Sigmoid colon (tissue), 7 donors: ENCODE results near the gene SLC39A11. TPM values are rescaled to one million over a fixed set of nuclear protein-coding genes. Genes with fewer than 3 reads are reported as not detected.

Experiments
- DNase-seq: peaks from one replicate; pipeline ENCODE4 v3.0.0-alpha.2; 2019
- H3K27ac ChIP-seq, 4 donors: fragments of 200-600 bp; sonication (generic); one replicate each; pipeline ENCODE4 v1.5.1; 2016 to 2019; ENCODE audit warnings: mild to moderate bottlenecking in 1 of 4
- H3K27me3 ChIP-seq, 3 donors: fragments of 200-600 bp; sonication (generic); one replicate each; pipeline ENCODE4 v1.5.1; 2019; ENCODE audit warnings: mild to moderate bottlenecking in 1 of 3
- H3K36me3 ChIP-seq, 4 donors: fragments of 200-600 bp; sonication (generic); one replicate each; pipeline ENCODE4 v1.5.1; 2016 to 2019
- H3K4me1 ChIP-seq, 4 donors: fragments of 200-600 bp; sonication (generic); one replicate each; pipeline ENCODE4 v1.5.1; 2017 to 2019
- H3K4me3 ChIP-seq, 4 donors: fragments of 200-600 bp; sonication (generic); one replicate each; pipeline ENCODE4 v1.5.1; 2017 to 2019; ENCODE audit warnings: mild to moderate bottlenecking in 2 of 4, moderate library complexity in 1 of 4
- H3K9me3 ChIP-seq, 4 donors: fragments of 200-600 bp in 3 of 4; sonication (generic) in 3 of 4; one replicate each; pipeline versions ENCODE4 v1.5.1 to v1.6.1; 2013 to 2019
- EP300 ChIP-seq, 4 donors: sonication (generic); formaldehyde crosslinking; IDR thresholded peaks; one replicate each; pipeline ENCODE4 v1.6.1; 2017; ENCODE audit warnings: antibody characterized with exemption in 4 of 4
- POLR2A ChIP-seq, 2 donors: fragments of 450-650 bp; IDR thresholded peaks; one replicate each; pipeline ENCODE4 v1.6.1; 2016; ENCODE audit warnings: antibody characterized with exemption in 2 of 2, mild to moderate bottlenecking in 2 of 2, moderate library complexity in 2 of 2
- POLR2AphosphoS5 ChIP-seq, 4 donors: sonication (generic); formaldehyde crosslinking; IDR thresholded peaks; one replicate each; pipeline ENCODE4 v1.6.1; 2017; ENCODE audit warnings: antibody characterized with exemption in 4 of 4
- WGBS, 2 donors: extraction: QIAGEN DNeasy Blood & Tissue Kit; methylation state at CpG; one replicate each; pipeline ENCODE4 v1.1.7; 2013; 5-methylcytosine and 5-hydroxymethylcytosine counted together
- intact Hi-C: fragments of 100-400 bp; cut with DNase I; formaldehyde crosslinking; loops from one replicate; pipeline ENCODE4 v1.15.1; 2023
- polyA plus RNA-seq, 3 donors: library from polyadenylated mRNA; stranded (reverse); fragments of 200-250 nt; gene quantifications; one replicate each; pipeline ENCODE4 v1.2.3, GENCODE V29; 2013
- total RNA-seq, 4 donors: library from RNA; depleted of rRNA; stranded (reverse); fragments of >200 nt; gene quantifications; one replicate each; pipeline ENCODE4 v1.1.0, GENCODE V29; 2016
- TF ChIP-seq, protein P1 (sequence below), 4 experiments: fragments of 450-650 bp in 3 of 4; fragments of 200-600 bp in 1 of 4; IDR thresholded peaks; one replicate each; pipeline ENCODE4 v1.5.1; 2016 to 2019; ENCODE audit warnings: antibody characterized with exemption in 4 of 4, mild to moderate bottlenecking in 3 of 4, moderate library complexity in 2 of 4
- donor health status: healthy with polysubstance abuse.
- donor health status: Bipolar disorder and iron deficiency.
- donor health status: healthy.

Gene SLC39A11
- total and polyA plus RNA-seq, 7 donors = 7.6 to 16.4 (median 8.4) TPM

DNA sequence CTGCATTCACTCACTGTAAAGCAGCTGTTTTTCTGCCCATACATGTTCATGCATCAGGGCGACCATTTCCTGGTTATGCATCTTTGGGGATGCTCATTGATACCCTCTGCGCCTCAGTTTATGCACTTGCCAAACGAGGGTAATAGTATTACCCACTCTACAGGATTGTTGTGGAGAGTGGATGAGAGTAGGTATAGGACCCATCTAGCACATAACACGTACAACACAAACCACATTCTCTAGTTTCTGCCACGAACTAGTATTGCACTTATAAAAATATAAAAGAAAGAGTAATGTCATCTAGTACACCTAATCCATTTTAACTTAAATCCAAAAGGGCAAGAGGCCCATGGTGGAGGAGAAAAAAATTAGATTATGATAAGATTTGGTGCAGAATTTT is 231.7 kb downstream of the SLC39A11 start:
- intact Hi-C loops = no loop called here
- Histone ChIP-seq H3K4me1 (no peaks in the 10 kb centered on the region), H3K4me3 (no peak overlapping the region)

DNA sequence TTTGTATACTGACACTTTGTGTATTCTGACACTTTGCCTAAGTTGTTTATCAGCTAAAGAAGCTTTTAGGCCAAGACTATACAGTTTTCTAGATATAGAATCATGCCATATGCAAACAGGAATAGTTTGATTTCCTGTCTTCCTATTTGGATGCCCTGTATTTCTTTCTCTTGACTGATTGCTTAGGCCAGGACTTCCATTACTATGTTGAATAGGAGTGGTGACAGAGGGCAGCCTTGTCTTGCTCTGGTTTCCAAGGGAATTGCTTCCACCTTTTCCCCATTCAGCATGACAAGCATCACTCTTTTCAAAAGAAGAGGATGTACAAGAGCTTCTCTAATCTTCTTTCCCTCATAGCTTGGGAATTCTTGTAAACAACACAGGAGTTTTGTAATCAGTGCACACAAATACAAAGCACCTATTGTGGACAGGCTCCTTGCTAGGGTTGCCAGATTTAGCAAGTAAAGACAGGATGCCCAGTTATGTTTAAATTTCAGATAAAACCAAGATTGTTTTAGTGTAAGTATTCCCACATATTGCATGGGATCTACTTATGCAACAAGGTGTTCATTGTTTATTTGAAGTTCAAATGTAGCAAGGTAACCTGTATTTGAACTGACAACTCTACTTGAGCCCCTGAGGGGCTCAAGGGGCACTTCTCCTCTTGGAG is 233.5 kb downstream of the SLC39A11 start:
- no peak overlapping the region for H3K4me3 ChIP-seq
- intact Hi-C loops = no loop called here
- no peak overlapping the region for H3K27ac ChIP-seq
- H3K36me3 ChIP-seq = no peaks in the 10 kb centered on the region
- DNase-seq = no peak
- no peak for TF ChIP-seq EP300 (IDR thresholded peaks at IDR 0.05)
- no peaks in the 10 kb centered on the region for H3K27me3 ChIP-seq
- no peaks in the 10 kb centered on the region for H3K4me1 ChIP-seq
- H3K9me3 ChIP-seq = no peaks in the 10 kb centered on the region

More for the DNA sequence above, 231.7 kb downstream of the SLC39A11 start:
- Histone ChIP-seq H3K36me3 (no peaks in the 10 kb centered on the region), H3K27me3 (no peaks in the 10 kb centered on the region), H3K27ac (no peak overlapping the region), H3K9me3 (no peaks in the 10 kb centered on the region)
- WGBS, 2 donors = 76 to 89% methylated on average over 5 of the region's 5 CpGs
- TF ChIP-seq POLR2A (IDR thresholded peaks at IDR 0.05) = no peak
- no peak for DNase-seq

DNA sequence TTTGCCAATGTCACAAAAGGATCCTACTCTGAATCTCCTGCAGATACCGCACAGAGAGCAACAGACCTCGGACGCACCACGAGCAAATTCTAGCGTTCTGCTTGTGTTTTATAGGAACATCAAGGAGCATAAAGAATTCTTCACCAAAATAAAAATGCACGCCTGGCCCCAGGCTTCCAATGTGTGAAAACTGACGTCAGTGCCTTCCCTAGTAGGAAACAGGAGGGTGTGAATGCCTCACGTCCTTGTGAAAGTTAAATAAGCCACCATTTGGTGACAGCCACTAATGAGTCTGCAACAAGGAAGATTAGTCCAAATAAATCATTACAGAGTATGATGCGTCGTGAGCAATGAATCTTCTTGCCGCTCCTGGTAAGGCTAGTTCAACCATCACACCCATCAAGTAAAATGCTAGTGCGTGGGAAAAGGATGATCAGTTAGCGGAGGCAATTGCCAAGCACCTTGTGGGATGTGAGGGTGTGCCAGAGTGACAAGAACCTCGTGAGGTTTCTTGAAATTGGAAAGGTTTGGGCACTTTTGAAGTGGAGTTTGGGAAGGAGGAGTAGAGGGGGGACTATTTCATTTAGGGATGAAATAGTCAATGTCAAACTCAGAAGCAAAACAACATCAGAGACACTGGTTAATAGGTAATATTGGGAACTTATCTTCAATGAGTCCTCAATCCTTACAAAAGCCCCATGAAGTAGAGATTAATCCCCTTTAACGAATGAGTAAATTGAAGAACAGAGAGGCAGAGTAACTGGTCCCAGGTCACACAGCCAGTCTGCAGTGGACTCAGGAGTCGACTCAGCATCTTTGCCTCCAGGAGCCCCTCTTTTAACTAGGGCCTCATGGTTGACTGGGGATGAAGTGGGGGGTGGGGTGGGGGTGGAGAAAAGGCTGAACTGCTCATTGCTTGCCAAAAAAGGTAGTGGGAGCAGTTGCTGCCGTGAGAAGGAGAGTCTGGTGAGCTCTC is 238.8 kb downstream of the SLC39A11 start:
- intact Hi-C loops = no loop called here
- no peak for DNase-seq
- 80 to 83% methylated on average over 17 of the region's 17 CpGs for WGBS, 2 donors
- TF ChIP-seq POLR2AphosphoS5 (IDR thresholded peaks at IDR 0.05) = no peak
- TF ChIP-seq, protein P1, sequence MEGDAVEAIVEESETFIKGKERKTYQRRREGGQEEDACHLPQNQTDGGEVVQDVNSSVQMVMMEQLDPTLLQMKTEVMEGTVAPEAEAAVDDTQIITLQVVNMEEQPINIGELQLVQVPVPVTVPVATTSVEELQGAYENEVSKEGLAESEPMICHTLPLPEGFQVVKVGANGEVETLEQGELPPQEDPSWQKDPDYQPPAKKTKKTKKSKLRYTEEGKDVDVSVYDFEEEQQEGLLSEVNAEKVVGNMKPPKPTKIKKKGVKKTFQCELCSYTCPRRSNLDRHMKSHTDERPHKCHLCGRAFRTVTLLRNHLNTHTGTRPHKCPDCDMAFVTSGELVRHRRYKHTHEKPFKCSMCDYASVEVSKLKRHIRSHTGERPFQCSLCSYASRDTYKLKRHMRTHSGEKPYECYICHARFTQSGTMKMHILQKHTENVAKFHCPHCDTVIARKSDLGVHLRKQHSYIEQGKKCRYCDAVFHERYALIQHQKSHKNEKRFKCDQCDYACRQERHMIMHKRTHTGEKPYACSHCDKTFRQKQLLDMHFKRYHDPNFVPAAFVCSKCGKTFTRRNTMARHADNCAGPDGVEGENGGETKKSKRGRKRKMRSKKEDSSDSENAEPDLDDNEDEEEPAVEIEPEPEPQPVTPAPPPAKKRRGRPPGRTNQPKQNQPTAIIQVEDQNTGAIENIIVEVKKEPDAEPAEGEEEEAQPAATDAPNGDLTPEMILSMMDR (IDR thresholded peaks at IDR 0.05) = no peak
- TF ChIP-seq POLR2A (IDR thresholded peaks at IDR 0.05) = no peak
- TF ChIP-seq EP300 (IDR thresholded peaks at IDR 0.05) = no peak
- H3K4me3 ChIP-seq = no peak overlapping the region
- no peak overlapping the region for H3K27ac ChIP-seq
- no peaks in the 10 kb centered on the region for H3K27me3 ChIP-seq
- H3K9me3 ChIP-seq = no peaks in the 10 kb centered on the region
- no peaks in the 10 kb centered on the region for H3K36me3 ChIP-seq
- H3K4me1 ChIP-seq = no peaks in the 10 kb centered on the region

DNA sequence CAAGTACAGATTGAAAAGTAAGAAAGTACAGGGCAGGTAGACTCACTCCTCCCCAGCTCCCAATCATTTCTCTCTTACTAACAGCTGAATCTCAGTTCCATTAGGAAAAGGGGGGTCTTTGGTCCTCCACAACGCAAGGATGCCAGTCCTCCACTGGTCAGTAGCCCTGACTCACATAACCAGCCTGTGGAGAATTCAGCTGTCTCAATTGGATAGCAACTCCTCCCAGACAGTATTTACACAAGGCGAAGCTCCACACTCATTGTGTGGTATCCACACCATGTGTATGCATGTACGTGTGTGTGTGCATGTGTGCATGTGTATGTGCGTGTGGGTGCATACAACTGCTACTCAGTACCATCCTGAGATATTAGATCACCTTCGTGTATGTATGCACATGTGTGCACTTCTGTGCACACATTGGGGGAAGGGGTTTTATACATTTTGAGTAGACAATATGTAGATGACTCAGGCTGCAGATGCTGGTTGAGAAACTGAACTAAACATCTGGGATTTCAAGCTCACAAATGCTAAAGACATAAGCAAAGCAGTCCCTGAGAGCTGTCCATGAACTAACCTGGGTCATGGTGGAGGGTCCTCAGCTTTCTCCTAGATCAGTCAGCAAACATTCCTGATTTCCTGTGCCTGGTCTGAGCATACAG is 240.1 kb downstream of the SLC39A11 start:
- Histone ChIP-seq H3K4me1 (no peaks in the 10 kb centered on the region), H3K4me3 (no peak overlapping the region), H3K27ac (no peak overlapping the region), H3K27me3 (no peaks in the 10 kb centered on the region), H3K9me3 (no peaks in the 10 kb centered on the region), H3K36me3 (no peaks in the 10 kb centered on the region)
- DNase-seq = no peak
- intact Hi-C loops = no loop called here
- WGBS, 2 donors = 87 to 92% methylated on average over 5 of the region's 5 CpGs
- TF ChIP-seq EP300 (IDR thresholded peaks at IDR 0.05) (no peak), POLR2AphosphoS5 (IDR thresholded peaks at IDR 0.05) (no peak), POLR2A (IDR thresholded peaks at IDR 0.05) (no peak)
- TF ChIP-seq, protein P1 (IDR thresholded peaks at IDR 0.05) = no peak

DNA sequence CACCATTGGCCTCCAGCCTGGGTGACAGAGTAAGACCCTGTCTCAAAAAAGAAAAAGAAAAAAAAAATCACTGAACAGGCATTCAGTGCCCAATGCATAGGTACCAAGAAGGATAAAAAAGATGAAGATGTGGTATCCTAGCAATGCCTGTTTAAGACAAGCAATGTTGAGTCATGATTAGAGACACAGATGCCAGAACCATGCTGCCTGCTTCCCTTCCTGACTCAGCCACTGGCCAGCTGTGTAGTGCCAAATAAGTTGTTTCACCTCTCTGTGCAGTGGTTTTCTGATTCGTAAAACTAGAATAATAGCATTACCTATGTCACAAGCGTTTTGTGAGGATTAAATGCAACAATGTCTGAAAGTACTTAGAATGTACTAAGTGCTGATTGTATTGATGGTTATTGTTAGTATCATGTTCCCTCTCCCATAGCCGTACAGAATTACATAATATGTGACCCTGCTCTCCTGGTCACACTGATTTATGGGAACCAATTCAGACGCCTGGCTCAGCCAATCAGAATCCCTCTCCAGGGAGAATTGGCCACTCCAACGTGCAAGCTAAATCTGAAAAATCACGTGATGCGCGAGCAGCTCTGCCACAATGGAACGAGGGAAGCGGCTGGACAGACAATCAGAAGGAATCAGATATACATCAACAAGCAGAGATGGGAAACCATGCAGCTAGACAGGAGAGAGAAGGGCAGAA is 241.9 kb downstream of the SLC39A11 start:
- no peak overlapping the region for H3K27ac ChIP-seq
- TF ChIP-seq EP300 (IDR thresholded peaks at IDR 0.05) = no peak
- TF ChIP-seq, protein P1 (IDR thresholded peaks at IDR 0.05) = no peak
- no peak for TF ChIP-seq POLR2A (IDR thresholded peaks at IDR 0.05)
- no peak for TF ChIP-seq POLR2AphosphoS5 (IDR thresholded peaks at IDR 0.05)
- 93 to 95% methylated on average over 10 of the region's 10 CpGs for WGBS, 2 donors

More for the DNA sequence above, 241.9 kb downstream of the SLC39A11 start:
- intact Hi-C loops = no loop called here
- DNase-seq = no peak
- no peaks in the 10 kb centered on the region for H3K36me3 ChIP-seq
- H3K4me3 ChIP-seq = no peak overlapping the region
- no peaks in the 10 kb centered on the region for H3K27me3 ChIP-seq
- H3K9me3 ChIP-seq = no peaks in the 10 kb centered on the region
- no peaks in the 10 kb centered on the region for H3K4me1 ChIP-seq
